Caco-2 (cell line): ENCODE data around the gene ARL17A. TPM values are rescaled to one million over a fixed set of nuclear protein-coding genes. Genes with fewer than 3 reads are reported as not detected.
"Not testable (repeated sequence)": the region's sequence is repeated elsewhere in the genome, so short reads cannot be mapped to it uniquely, and the experiment has no call there.

ENCODE experiments used
- BruUV-seq: library from RNA; stranded (reverse); fragments of 400-500 nt; replicated peaks from 2 replicates; lab custom pipeline; 2021; lab: Mats Ljungman, UMichigan
- CTCF ChIA-PET: fragments of 300-600 bp; sonication (Branson Sonifier 250); formaldehyde crosslinking; loops from one replicate; lab custom pipeline; 2022; ENCODE audit warnings: antibody characterized with exemption; lab: Charles Lee
- POLR2A ChIA-PET: fragments of 300-600 bp; sonication (Branson Sonifier 250); formaldehyde crosslinking; loops from one replicate; lab custom pipeline; 2022; ENCODE audit warnings: antibody characterized with exemption; lab: Charles Lee
- DNase-seq, 2 experiments: peaks; one replicate each; pipeline versions ENCODE4 v3.0.0 to v3.0.0-alpha.2; 2020 to 2022
- H3K27me3 ChIP-seq: replicated peaks from 2 replicates; pipeline ENCODE4 v1.6.0; 2011; ENCODE audit warnings: low read length; ENCODE audit not compliant: control insufficient read depth, insufficient read depth
- H3K36me3 ChIP-seq: 2 replicates; pipeline ENCODE4 v1.5.1; 2011; ENCODE audit warnings: low read length; ENCODE audit not compliant: control insufficient read depth, insufficient read depth
- H3K4me1 ChIP-seq: fragments of 250-450 bp; sonication (Bioruptor Pico); 2 replicates; pipeline ENCODE4 v1.5.1; 2020; ENCODE audit warnings: mild to moderate bottlenecking
- H3K4me3 ChIP-seq: 2 replicates; pipeline ENCODE4 v1.5.1; 2011; ENCODE audit warnings: low read depth, mild to moderate bottlenecking, control low read depth, low read length
- H3K9me3 ChIP-seq: fragments of 250-450 bp; sonication (Bioruptor Pico); 2 replicates; pipeline ENCODE4 v1.5.1; 2020; ENCODE audit warnings: mild to moderate bottlenecking, moderate library complexity
- H3K27ac Mint-ChIP-seq: one replicate; pipeline ENCODE4 v1.8.0; 2022; ENCODE audit warnings: mixed read lengths; ENCODE audit not compliant: unreplicated experiment
- H3K27me3 Mint-ChIP-seq: one replicate; pipeline ENCODE4 v1.8.0; 2022; ENCODE audit warnings: mixed read lengths; ENCODE audit not compliant: insufficient read depth, unreplicated experiment
- H3K36me3 Mint-ChIP-seq: one replicate; pipeline ENCODE4 v1.8.0; 2022; ENCODE audit warnings: mild to moderate bottlenecking, mixed read lengths; ENCODE audit not compliant: insufficient read depth, unreplicated experiment
- H3K4me1 Mint-ChIP-seq: one replicate; pipeline ENCODE4 v1.8.0; 2022; ENCODE audit warnings: low read depth, mixed read lengths; ENCODE audit not compliant: unreplicated experiment
- H3K4me3 Mint-ChIP-seq: one replicate; pipeline ENCODE4 v1.8.0; 2022; ENCODE audit warnings: mild to moderate bottlenecking, moderate library complexity, mixed read lengths; ENCODE audit not compliant: unreplicated experiment
- H3K9me3 Mint-ChIP-seq: one replicate; pipeline ENCODE4 v1.8.0; 2022; ENCODE audit warnings: mixed read lengths; ENCODE audit not compliant: unreplicated experiment
- intact Hi-C: fragments of 100-400 bp; cut with micrococcal nuclease; formaldehyde crosslinking; loops from one replicate; pipeline ENCODE4 v1.10.0; 2022; ENCODE audit not compliant: unreplicated experiment
- total RNA-seq: library from RNA; stranded (reverse); gene quantifications from 2 replicates; pipeline ENCODE4 v1.2.3, GENCODE V29; 2022

The ARL17A gene
- total RNA-seq, 1 experiment from 2014 or later, result 35.8 TPM

GRCh38 chr17:46481310-46481709 lies 98.2 kb downstream of the ARL17A start:
- BruUV-seq, POLR2A ChIA-PET, H3K36me3 ChIP-seq, H3K4me1 Mint-ChIP-seq, H3K4me3 Mint-ChIP-seq, H3K4me3 ChIP-seq, DNase-seq, H3K27ac Mint-ChIP-seq, H3K27me3 Mint-ChIP-seq, H3K36me3 Mint-ChIP-seq, H3K9me3 ChIP-seq, H3K27me3 ChIP-seq, intact Hi-C loops, H3K4me1 ChIP-seq, CTCF ChIA-PET, H3K9me3 Mint-ChIP-seq: not testable (repeated sequence)

DNA sequence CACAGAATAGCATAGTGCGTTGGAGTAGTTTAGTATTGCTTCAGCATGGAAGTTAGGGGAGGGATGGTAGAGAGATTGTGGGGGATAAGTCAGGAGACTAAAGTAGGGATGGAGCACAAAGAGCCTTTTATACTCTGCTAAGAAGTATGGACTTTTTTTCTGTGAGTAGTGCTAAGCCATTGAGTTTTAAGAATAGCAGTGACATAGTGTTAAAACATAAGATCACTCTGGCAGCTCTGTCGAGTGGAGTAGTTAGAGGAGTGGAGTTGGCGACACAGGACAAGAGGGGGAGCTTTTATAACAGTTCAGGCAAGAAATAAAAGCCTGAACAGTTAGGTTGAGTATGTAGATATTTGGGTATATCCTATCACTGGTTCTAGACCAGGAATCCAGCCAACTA lies 100.7 kb downstream of the ARL17A start:
- intact Hi-C loops, result not testable (repeated sequence)

DNA sequence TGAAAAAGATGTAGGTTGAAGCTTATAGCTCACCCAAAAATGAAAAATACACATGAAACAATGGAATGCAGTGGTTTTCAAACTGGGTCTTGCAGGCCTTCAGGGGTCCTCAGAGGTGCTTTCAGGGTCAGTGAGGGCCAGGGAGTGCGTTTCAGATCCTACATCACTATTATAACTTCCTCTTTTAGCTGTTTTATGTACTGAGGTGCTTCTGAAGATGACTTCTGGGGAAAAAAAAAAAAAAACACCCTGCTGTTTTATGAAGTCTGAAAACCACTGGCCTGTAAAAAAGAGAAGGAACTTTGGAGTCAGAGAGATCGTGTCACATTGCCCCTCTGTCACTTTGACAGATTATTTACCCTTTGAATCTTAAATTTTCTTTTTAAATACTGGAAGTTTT lies 103.9 kb downstream of the ARL17A start:
- H3K36me3 Mint-ChIP-seq, H3K27me3 Mint-ChIP-seq, BruUV-seq, DNase-seq, CTCF ChIA-PET, H3K4me3 ChIP-seq, H3K9me3 Mint-ChIP-seq, H3K27me3 ChIP-seq, H3K9me3 ChIP-seq, H3K4me1 Mint-ChIP-seq, H3K36me3 ChIP-seq, POLR2A ChIA-PET, H3K4me3 Mint-ChIP-seq, H3K4me1 ChIP-seq, intact Hi-C loops, H3K27ac Mint-ChIP-seq: not testable (repeated sequence)

More for the DNA sequence above, 100.7 kb downstream of the ARL17A start:
- H3K27me3 ChIP-seq, BruUV-seq, H3K4me3 Mint-ChIP-seq, H3K9me3 ChIP-seq, H3K27ac Mint-ChIP-seq, H3K27me3 Mint-ChIP-seq, DNase-seq, H3K36me3 ChIP-seq, POLR2A ChIA-PET, H3K4me1 Mint-ChIP-seq, H3K36me3 Mint-ChIP-seq, H3K4me1 ChIP-seq, H3K9me3 Mint-ChIP-seq, CTCF ChIA-PET, H3K4me3 ChIP-seq: not testable (repeated sequence)

DNA sequence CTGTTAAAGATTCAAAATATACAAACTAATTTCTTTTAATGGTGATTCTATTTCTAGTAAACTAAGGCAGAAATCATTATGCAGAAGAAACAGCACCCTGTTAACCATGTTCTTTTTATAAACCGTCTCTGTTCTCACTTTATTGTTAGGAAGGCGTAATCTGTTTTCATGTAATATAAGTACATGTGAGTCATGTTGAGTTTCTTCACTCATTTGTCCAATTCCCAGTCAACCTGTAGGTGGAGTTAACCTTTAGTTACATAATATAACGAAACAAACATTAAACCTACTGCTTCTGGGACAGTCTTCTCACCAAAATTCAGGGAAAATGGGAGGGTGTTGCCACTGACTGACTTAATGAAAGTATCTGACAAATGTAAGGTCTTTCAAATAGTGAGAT lies 105.0 kb downstream of the ARL17A start:
- H3K9me3 Mint-ChIP-seq, H3K36me3 ChIP-seq, BruUV-seq, H3K27me3 Mint-ChIP-seq, POLR2A ChIA-PET, DNase-seq, H3K9me3 ChIP-seq, CTCF ChIA-PET, H3K4me1 Mint-ChIP-seq, H3K36me3 Mint-ChIP-seq, H3K27ac Mint-ChIP-seq, H3K4me3 Mint-ChIP-seq, H3K4me1 ChIP-seq, intact Hi-C loops, H3K4me3 ChIP-seq, H3K27me3 ChIP-seq: not testable (repeated sequence)

- H3K9me3 Mint-ChIP-seq, CTCF ChIA-PET, BruUV-seq, H3K27ac Mint-ChIP-seq, DNase-seq, POLR2A ChIA-PET, H3K27me3 Mint-ChIP-seq, H3K4me1 Mint-ChIP-seq, H3K9me3 ChIP-seq, intact Hi-C loops, H3K4me1 ChIP-seq, H3K36me3 ChIP-seq, H3K4me3 ChIP-seq, H3K4me3 Mint-ChIP-seq, H3K36me3 Mint-ChIP-seq, H3K27me3 ChIP-seq: not testable (repeated sequence)
These were observed 111.9 kb downstream of the ARL17A start for GRCh38 chr17:46467618-46468017.

Other genes starting within 250 kb of the ARL17A start
- gene ARL17B, start 217.9 kb downstream of the ARL17A start, total RNA-seq, result 36.1 and 41.1 TPM in 2 replicates
- gene LRRC37A2, start 67.2 kb downstream of the ARL17A start, total RNA-seq, result 13.5 and 14.7 TPM in 2 replicates
- gene NSF, start 11.0 kb upstream of the ARL17A start, total RNA-seq, result 51.1 and 53.8 TPM in 2 replicates
- gene WNT3, start 239.0 kb upstream of the ARL17A start, total RNA-seq, result 8.7 and 8.8 TPM in 2 replicates